ENCODE data around the gene PBX1.

PBX1 gene

GRCh38 chr1:164757625-164758024 is 198.6 kb downstream of the PBX1 start:
- TF ChIP-seq TAF1 (IDR thresholded peaks at IDR 0.05; ENCODE audit: borderline replicate concordance, insufficient read depth, low read length) (no peak), SIN3A (IDR thresholded peaks at IDR 0.05; ENCODE audit: borderline replicate concordance, insufficient read depth, low read length) (no peak), POLR2AphosphoS5 (IDR thresholded peaks at IDR 0.05; ENCODE audit: low read depth, low read length) (no peak), FOXP2 (optimal IDR thresholded peaks at IDR 0.05; ENCODE audit: borderline replicate concordance, extremely low read depth, extremely low read length, insufficient read depth) (no peak), REST (IDR thresholded peaks at IDR 0.05; ENCODE audit: insufficient read depth in 1 of 2, low read depth in 2 of 2, low read length in 2 of 2) (no peak)

DNA sequence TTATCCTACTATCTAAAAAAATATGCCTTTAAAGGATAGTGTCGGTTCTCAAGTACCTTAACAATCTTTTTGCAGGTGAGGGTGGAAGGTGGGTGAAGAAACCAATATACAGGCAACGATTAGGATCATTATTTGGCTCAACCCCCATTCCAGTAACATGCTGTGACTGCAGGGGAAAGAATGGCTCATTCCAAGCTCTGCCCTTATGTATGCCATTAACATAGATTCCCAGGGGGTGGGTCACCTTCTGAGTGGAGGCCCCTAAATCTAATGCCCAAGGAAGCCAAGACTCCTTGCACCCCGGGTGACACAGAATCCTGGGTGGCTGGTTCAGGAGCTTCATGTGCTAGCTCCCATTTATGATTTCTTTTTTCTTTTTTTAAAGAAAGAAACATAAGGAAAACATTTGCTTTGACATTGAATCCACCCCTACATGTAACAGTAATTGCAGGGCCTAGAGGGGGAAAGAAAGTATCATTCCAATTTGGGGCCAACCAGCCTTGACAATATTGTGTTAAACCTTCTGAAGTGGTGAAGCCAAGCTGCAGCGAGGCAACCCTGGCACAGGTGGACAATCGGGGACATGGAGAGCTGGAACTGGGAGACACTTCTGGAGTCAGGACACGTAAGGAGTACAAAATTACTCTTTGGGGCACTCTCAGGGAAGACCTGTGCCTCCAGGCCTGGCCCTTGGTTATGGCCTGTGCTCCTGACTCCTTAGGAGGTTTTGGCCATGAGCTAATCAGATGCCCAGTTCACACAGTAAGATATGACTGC is 200.3 kb downstream of the PBX1 start:
- TF ChIP-seq SIN3A (IDR thresholded peaks at IDR 0.05; ENCODE audit: borderline replicate concordance, insufficient read depth, low read length) = no peak
- TF ChIP-seq TAF1 (IDR thresholded peaks at IDR 0.05; ENCODE audit: borderline replicate concordance, insufficient read depth, low read length) = no peak
- no peak for TF ChIP-seq FOXP2 (optimal IDR thresholded peaks at IDR 0.05; ENCODE audit: borderline replicate concordance, extremely low read depth, extremely low read length, insufficient read depth)
- no peak for TF ChIP-seq POLR2AphosphoS5 (IDR thresholded peaks at IDR 0.05; ENCODE audit: low read depth, low read length)
- no peak for TF ChIP-seq REST (IDR thresholded peaks at IDR 0.05; ENCODE audit: insufficient read depth in 1 of 2, low read depth in 2 of 2, low read length in 2 of 2)

GRCh38 chr1:164759979-164760469 is 201.0 kb downstream of the PBX1 start:
- no peak for TF ChIP-seq SIN3A (IDR thresholded peaks at IDR 0.05; ENCODE audit: borderline replicate concordance, insufficient read depth, low read length)
- no peak for TF ChIP-seq POLR2AphosphoS5 (IDR thresholded peaks at IDR 0.05; ENCODE audit: low read depth, low read length)
- no peak for TF ChIP-seq TAF1 (IDR thresholded peaks at IDR 0.05; ENCODE audit: borderline replicate concordance, insufficient read depth, low read length)

DNA sequence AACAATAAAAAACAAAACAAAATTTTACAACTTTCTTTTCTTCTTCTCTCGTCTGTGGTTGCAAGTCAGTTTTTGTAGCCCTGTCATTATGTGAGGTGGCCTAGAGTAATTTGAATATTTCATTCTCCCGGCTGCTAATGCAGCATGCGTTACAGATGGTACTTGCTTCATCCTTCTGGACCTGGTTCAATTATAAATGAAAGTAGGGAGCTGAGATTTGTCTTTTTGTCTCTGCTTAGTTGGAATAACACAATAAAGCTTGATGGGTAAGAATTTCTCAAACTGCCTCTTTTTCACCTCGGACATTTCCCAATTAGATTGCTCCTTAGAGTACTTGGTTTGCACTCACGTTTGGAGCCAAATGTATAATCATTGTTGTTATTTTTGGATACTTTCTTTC is 201.6 kb downstream of the PBX1 start:
- TF ChIP-seq SIN3A (IDR thresholded peaks at IDR 0.05; ENCODE audit: borderline replicate concordance, insufficient read depth, low read length) (no peak), TAF1 (IDR thresholded peaks at IDR 0.05; ENCODE audit: borderline replicate concordance, insufficient read depth, low read length) (no peak), POLR2AphosphoS5 (IDR thresholded peaks at IDR 0.05; ENCODE audit: low read depth, low read length) (no peak), FOXP2 (optimal IDR thresholded peaks at IDR 0.05; ENCODE audit: borderline replicate concordance, extremely low read depth, extremely low read length, insufficient read depth) (no peak), REST (IDR thresholded peaks at IDR 0.05; ENCODE audit: insufficient read depth in 1 of 2, low read depth in 2 of 2, low read length in 2 of 2) (no peak)

DNA sequence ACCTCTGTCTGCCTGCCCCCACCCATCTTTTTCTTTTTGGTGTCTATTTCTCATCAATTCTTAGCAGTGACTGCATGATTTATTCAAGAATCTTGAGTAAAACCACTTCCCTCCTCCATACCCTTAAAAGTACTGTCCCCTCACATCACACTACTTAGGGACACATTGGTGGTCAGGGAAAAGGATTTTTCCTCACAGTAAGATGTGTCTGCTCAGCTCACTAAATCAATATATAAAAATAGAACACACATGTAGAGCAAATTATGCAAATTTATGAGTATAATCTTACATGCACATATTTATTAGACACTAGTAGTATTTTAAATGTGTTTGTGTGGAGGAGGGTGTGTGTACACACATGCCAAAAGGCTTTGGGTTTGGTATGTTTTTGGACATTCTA is 202.0 kb downstream of the PBX1 start:
- TF ChIP-seq REST (IDR thresholded peaks at IDR 0.05; ENCODE audit: insufficient read depth in 1 of 2, low read depth in 2 of 2, low read length in 2 of 2) = no peak
